HepG2 (cell line): ENCODE results near the gene POLDIP3. TPM values are rescaled to one million over a fixed set of nuclear protein-coding genes. Genes with fewer than 3 reads are reported as not detected.
A peak's percentile ranks its signal among the peaks of the same experiment; 100 is the strongest.

ENCODE experiments used
- AGO2 ChIP-seq: fragments of 200-400 bp; formaldehyde crosslinking; optimal IDR thresholded peaks from 2 replicates; pipeline ENCODE3; 2017; ENCODE audit warnings: mild to moderate bottlenecking, low read depth, low read length, moderate library complexity
- AKAP8 ChIP-seq: sonication (generic); formaldehyde crosslinking; IDR thresholded peaks from 2 replicates; pipeline ENCODE4 v1.5.1; 2020; ENCODE audit warnings: mild to moderate bottlenecking, missing genetic modification reagents
- EP300 ChIP-seq, 3 experiments: sonication (generic) in 1 of 3; formaldehyde crosslinking in 1 of 3; IDR thresholded peaks; 2 replicates each; pipeline versions ENCODE4 v1.5.1 to v1.6.1; 2011 to 2020; ENCODE audit warnings: low read depth in 2 of 3, low read length in 2 of 3, borderline replicate concordance in 1 of 3, improper control_type of control experiment in 1 of 3, mild to moderate bottlenecking in 1 of 3, missing genetic modification reagents in 1 of 3, moderate library complexity in 1 of 3
- ESRRA ChIP-seq: sonication (generic); formaldehyde crosslinking; IDR thresholded peaks from 2 replicates; pipeline ENCODE4 v1.5.1; 2020; ENCODE audit warnings: mild to moderate bottlenecking, low read depth, missing genetic modification reagents
- HCFC1 ChIP-seq: fragments of 150-350 bp; IDR thresholded peaks from 2 replicates; pipeline ENCODE4 v1.6.1; 2014; ENCODE audit warnings: low read depth, low read length
- HNRNPL ChIP-seq: fragments of 200-400 bp; formaldehyde crosslinking; IDR thresholded peaks from 2 replicates; pipeline ENCODE4 v1.6.1; 2017; ENCODE audit warnings: mild to moderate bottlenecking, low read depth, low read length
- IRF9 ChIP-seq: sonication (generic); formaldehyde crosslinking; IDR thresholded peaks from 2 replicates; pipeline ENCODE4 v1.8.0; 2022; ENCODE audit warnings: missing genetic modification reagents, mild to moderate bottlenecking, borderline replicate concordance
- JUNB ChIP-seq: sonication (generic); formaldehyde crosslinking; IDR thresholded peaks from 2 replicates; pipeline ENCODE4 v1.8.0; 2022; ENCODE audit warnings: missing genetic modification reagents, mild to moderate bottlenecking, borderline replicate concordance
- KDM5B ChIP-seq: sonication (generic); formaldehyde crosslinking; IDR thresholded peaks from 2 replicates; pipeline ENCODE4 v1.4.0; 2020; ENCODE audit warnings: missing genetic modification reagents, mild to moderate bottlenecking, borderline replicate concordance
- MIER2 ChIP-seq: IDR thresholded peaks from 2 replicates; pipeline ENCODE4 v1.6.1; 2016; ENCODE audit warnings: missing biosample characterization, missing genetic modification reagents
- NCOA2 ChIP-seq: sonication (generic); formaldehyde crosslinking; IDR thresholded peaks from 2 replicates; pipeline ENCODE4 v1.8.0; 2022; ENCODE audit warnings: inconsistent platforms
- NR2F6 ChIP-seq, 2 experiments: IDR thresholded peaks; 2 replicates each; pipeline ENCODE4 v1.6.1; 2016; ENCODE audit warnings: antibody characterized with exemption in 1 of 2, mild to moderate bottlenecking in 1 of 2
- TARDBP ChIP-seq: sonication (generic); formaldehyde crosslinking; IDR thresholded peaks from 2 replicates; pipeline ENCODE4 v1.8.0; 2022; ENCODE audit warnings: mild to moderate bottlenecking, missing genetic modification reagents
- USF2 ChIP-seq, 2 experiments: sonication (generic) in 1 of 2; formaldehyde crosslinking in 1 of 2; IDR thresholded peaks; 2 replicates each; pipeline versions ENCODE4 v1.5.1 to v1.6.1; 2011 to 2020; ENCODE audit warnings: borderline replicate concordance in 1 of 2, low read depth in 1 of 2, low read length in 1 of 2, mild to moderate bottlenecking in 1 of 2, missing genetic modification reagents in 1 of 2, moderate library complexity in 1 of 2
- ZFP62 ChIP-seq: sonication (generic); formaldehyde crosslinking; IDR thresholded peaks from 2 replicates; pipeline ENCODE4 v1.4.0; 2020; ENCODE audit warnings: missing genetic modification reagents
- ZFP91 ChIP-seq: sonication (generic); formaldehyde crosslinking; IDR thresholded peaks from 2 replicates; pipeline ENCODE4 v1.9.0; 2022; ENCODE audit warnings: missing genetic modification reagents, mild to moderate bottlenecking, borderline replicate concordance
- ZIK1 ChIP-seq: sonication (generic); formaldehyde crosslinking; IDR thresholded peaks from 2 replicates; pipeline ENCODE4 v1.5.0; 2020; ENCODE audit warnings: mild to moderate bottlenecking, low read depth, missing genetic modification reagents, borderline replicate concordance
- ZNF468 ChIP-seq: sonication (generic); formaldehyde crosslinking; IDR thresholded peaks from 2 replicates; pipeline ENCODE4 v1.8.0; 2022; ENCODE audit warnings: mild to moderate bottlenecking, moderate library complexity, missing genetic modification reagents
- ZNF724P ChIP-seq: sonication (generic); formaldehyde crosslinking; IDR thresholded peaks from 2 replicates; pipeline ENCODE4 v1.8.0; 2022; ENCODE audit warnings: missing genetic modification reagents, borderline replicate concordance
- polyA plus RNA-seq, 8 experiments: library from polyadenylated mRNA; depleted of rRNA in 3 of 8; stranded (reverse) in 7 of 8; unstranded in 1 of 8; fragments of >200 nt; fragmentation: Illumina TruSeq in 4 of 8; extraction: Trizol in 4 of 8; gene quantifications; 2 replicates each; pipeline versions ENCODE4 v1.2.1 to v1.2.3, GENCODE V29; 2011 to 2016; ENCODE audit warnings: low read depth in 4 of 8, missing spikeins in 1 of 8, mixed read lengths in 1 of 8; ENCODE audit not compliant: insufficient read depth in 1 of 8
- total RNA-seq, 5 experiments: library from RNA; depleted of rRNA; stranded (reverse); fragments of >200 nt; fragmentation: Illumina TruSeq; extraction: Trizol; gene quantifications; 2 replicates each; pipeline ENCODE4 v1.2.3, GENCODE V29; 2016; ENCODE audit warnings: low read depth in 1 of 5
- TF ChIP-seq, protein P1 (sequence below): sonication (generic); formaldehyde crosslinking; IDR thresholded peaks from 2 replicates; pipeline ENCODE4 v1.4.0; 2020; ENCODE audit warnings: missing genetic modification reagents, borderline replicate concordance

The POLDIP3 gene
- total and polyA plus RNA-seq, 2 of the 13 experiments (the other 11 are each of a cell fraction or from before 2014, with no cell fraction given) = 45.8 to 47.4 TPM

DNA sequence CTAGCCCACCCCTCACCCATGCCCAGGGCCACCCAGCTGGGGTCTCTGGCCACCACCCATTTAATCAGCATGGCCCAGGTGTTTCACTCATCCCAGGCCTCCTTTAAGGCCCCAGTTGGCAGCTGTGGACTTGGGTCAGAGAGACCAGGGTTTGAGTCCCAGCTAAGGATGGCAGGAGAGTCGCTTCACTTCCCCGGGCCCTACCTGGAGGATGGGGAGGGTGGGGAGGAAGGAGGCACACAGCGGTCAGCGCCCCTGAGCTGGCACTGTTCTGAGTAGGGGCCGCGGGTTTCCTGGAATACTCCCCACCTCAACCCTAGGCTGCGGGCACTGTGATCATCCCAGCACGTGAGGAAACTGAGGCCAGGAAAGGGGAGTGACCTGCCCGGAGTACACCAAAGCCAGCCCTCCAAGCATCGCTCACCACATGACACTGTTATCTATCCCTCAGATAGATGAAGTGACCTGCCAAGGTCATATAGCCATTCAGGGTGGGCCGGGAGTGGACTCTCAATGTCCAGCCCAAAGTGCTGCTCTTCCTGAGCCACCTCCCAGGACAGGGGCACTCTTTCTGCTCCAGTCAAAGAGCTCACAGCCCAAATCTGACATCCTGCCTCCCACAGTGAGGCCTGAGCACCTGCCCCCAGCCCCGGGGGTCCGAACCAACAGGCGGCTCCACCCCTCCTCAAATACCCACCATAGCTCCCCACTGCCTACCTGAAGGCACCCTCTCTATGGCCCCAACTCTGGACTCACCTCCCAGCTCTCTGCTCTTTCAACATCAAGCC lies 29.1 kb upstream of the POLDIP3 start (continued):
- no peak for TF ChIP-seq USF2 (IDR thresholded peaks at IDR 0.05; ENCODE audit: low read depth, low read length)
- no peak for TF ChIP-seq USF2 (CRISPR knock-in tag; IDR thresholded peaks at IDR 0.05; ENCODE audit: borderline replicate concordance)
- TF ChIP-seq JUNB (CRISPR knock-in tag) = no peak
- 0 out of 2 replicates have a peak, but pooled peaks have one; percentile 61 for TF ChIP-seq HNRNPL
- no peak for TF ChIP-seq EP300 (IDR thresholded peaks at IDR 0.05; ENCODE audit: low read depth in 2 of 2, low read length in 2 of 2)
- no peak for TF ChIP-seq EP300 (CRISPR knock-in tag; IDR thresholded peaks at IDR 0.05; ENCODE audit: borderline replicate concordance)
- TF ChIP-seq ESRRA (CRISPR knock-in tag) = 0 out of 2 replicates have a peak, but pooled peaks have one; percentile 31
- TF ChIP-seq IRF9 (CRISPR knock-in tag) = 0 out of 2 replicates have a peak, but pooled peaks have one; percentile 9
- TF ChIP-seq ZFP62 (CRISPR knock-in tag) = no peak
- TF ChIP-seq NCOA2 = no peak
- TF ChIP-seq AKAP8 (CRISPR knock-in tag) = 0 out of 2 replicates have a peak, but pooled peaks have one; percentile 24
- peak; percentile 59 for TF ChIP-seq AGO2
- TF ChIP-seq ZIK1 (CRISPR knock-in tag) = no peak
- TF ChIP-seq TARDBP = 0 out of 2 replicates have a peak, but pooled peaks have one; percentile 8
- no peak for TF ChIP-seq HCFC1
- 0 out of 2 replicates have a peak, but pooled peaks have one; percentile 17 for TF ChIP-seq KDM5B
- TF ChIP-seq MIER2 (CRISPR knock-in tag) = no peak
- TF ChIP-seq, protein P1, sequence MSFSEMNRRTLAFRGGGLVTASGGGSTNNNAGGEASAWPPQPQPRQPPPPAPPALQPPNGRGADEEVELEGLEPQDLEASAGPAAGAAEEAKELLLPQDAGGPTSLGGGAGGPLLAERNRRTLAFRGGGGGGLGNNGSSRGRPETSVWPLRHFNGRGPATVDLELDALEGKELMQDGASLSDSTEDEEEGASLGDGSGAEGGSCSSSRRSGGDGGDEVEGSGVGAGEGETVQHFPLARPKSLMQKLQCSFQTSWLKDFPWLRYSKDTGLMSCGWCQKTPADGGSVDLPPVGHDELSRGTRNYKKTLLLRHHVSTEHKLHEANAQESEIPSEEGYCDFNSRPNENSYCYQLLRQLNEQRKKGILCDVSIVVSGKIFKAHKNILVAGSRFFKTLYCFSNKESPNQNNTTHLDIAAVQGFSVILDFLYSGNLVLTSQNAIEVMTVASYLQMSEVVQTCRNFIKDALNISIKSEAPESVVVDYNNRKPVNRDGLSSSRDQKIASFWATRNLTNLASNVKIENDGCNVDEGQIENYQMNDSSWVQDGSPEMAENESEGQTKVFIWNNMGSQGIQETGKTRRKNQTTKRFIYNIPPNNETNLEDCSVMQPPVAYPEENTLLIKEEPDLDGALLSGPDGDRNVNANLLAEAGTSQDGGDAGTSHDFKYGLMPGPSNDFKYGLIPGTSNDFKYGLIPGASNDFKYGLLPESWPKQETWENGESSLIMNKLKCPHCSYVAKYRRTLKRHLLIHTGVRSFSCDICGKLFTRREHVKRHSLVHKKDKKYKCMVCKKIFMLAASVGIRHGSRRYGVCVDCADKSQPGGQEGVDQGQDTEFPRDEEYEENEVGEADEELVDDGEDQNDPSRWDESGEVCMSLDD (CRISPR knock-in tag) = no peak
- TF ChIP-seq ZNF468 (CRISPR knock-in tag) = no peak
- TF ChIP-seq ZNF724P (CRISPR knock-in tag) = no peak
- no peak for TF ChIP-seq NR2F6 (IDR thresholded peaks at IDR 0.05)
- TF ChIP-seq NR2F6 (CRISPR knock-in tag; IDR thresholded peaks at IDR 0.05) = no peak
- TF ChIP-seq ZFP91 (CRISPR knock-in tag) = peak; percentile 27; the same call in 1 of the 2 replicates
